ENCODE data around the gene PDC.

PDC gene

DNA sequence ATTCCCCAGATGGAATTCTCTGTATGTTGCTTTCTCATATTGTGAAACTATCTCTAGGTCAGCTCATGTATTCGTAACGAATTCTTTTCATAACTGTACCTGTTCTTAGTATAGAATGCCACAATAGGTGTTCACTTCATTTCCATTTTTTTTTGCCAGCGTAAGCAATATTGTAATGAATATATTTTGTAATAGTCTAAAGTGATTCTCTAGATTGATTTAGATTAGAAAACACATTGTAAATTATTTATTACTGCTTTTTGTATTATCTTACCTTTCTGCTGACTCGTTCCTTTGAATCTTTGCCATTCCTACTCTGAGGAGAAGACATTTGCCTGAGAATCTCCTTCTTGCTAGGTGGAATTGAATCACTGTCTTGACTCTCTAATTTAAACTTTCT, 14.8 kb downstream of the PDC start:
- ChIA-PET CTCF (no interaction called here), POLR2A (no interaction called here)
- Histone ChIP-seq H3K4me3 (ENCODE audit: control insufficient read depth in 1 of 7, extremely low read depth in 1 of 7, insufficient read depth in 4 of 7, low read depth in 2 of 7, low read length in 6 of 7) (no peak overlapping the region), H3K9me3 (ENCODE audit: control extremely low read depth in 1 of 5, control insufficient read depth in 4 of 5, insufficient read depth in 2 of 5, low read depth in 1 of 5, low read length in 4 of 5) (no peaks in the 10 kb centered on the region), H3K27ac (ENCODE audit: insufficient read depth in 1 of 2, low read depth in 1 of 2, low read length in 2 of 2, poor library complexity in 1 of 2, severe bottlenecking in 2 of 2) (no peak overlapping the region), H3K4me1 (ENCODE audit: control extremely low read depth in 1 of 4, control insufficient read depth in 4 of 4, insufficient read depth in 4 of 4, low read length in 3 of 4) (peaks cover 0 to 10% (median 7%) of the 10 kb centered on the region in 4 experiments), H3K27me3 (replicated peaks in 2 of 5; ENCODE audit: control insufficient read depth in 4 of 5, insufficient read depth in 5 of 5, low read length in 4 of 5) (peaks cover 0 to 4% (median 0%) of the 10 kb centered on the region in 5 experiments), H3K36me3 (ENCODE audit: control insufficient read depth in 4 of 4, insufficient read depth in 4 of 4, low read length in 3 of 4) (no peaks in the 10 kb centered on the region)
- no CpG with 5 or more reads among the region's 4 CpGs for WGBS (ENCODE audit: insufficient coverage)
- no peak for DNase-seq

DNA sequence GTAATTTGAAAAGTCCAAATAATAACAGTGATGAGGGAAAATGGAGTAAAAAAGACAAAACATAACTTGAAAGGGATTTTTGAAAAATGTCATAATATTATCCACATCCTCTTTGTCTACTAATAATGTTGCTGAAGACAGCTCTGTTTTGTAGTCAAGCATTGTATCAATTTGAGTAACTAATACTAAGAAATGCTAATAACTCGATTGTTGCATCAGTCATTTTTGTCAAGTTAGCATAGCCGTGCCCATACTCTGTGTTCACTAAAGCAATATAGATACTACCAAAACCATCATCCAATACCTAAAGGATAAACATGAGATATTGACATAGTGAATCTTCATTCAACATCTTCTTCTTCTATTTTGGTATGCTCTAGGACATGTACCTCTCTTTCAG, 17.3 kb downstream of the PDC start:
- Histone ChIP-seq H3K4me1 (ENCODE audit: control extremely low read depth in 1 of 4, control insufficient read depth in 4 of 4, insufficient read depth in 4 of 4, low read length in 3 of 4) (peaks cover 0 to 10% (median 7%) of the 10 kb centered on the region in 4 experiments), H3K9me3 (ENCODE audit: control extremely low read depth in 1 of 5, control insufficient read depth in 4 of 5, insufficient read depth in 2 of 5, low read depth in 1 of 5, low read length in 4 of 5) (no peaks in the 10 kb centered on the region), H3K36me3 (ENCODE audit: control insufficient read depth in 4 of 4, insufficient read depth in 4 of 4, low read length in 3 of 4) (no peaks in the 10 kb centered on the region), H3K4me3 (ENCODE audit: control insufficient read depth in 1 of 7, extremely low read depth in 1 of 7, insufficient read depth in 4 of 7, low read depth in 2 of 7, low read length in 6 of 7) (no peak overlapping the region), H3K27me3 (replicated peaks in 2 of 5; ENCODE audit: control insufficient read depth in 4 of 5, insufficient read depth in 5 of 5, low read length in 4 of 5) (peaks cover 0 to 6% (median 0%) of the 10 kb centered on the region in 5 experiments), H3K27ac (ENCODE audit: insufficient read depth in 1 of 2, low read depth in 1 of 2, low read length in 2 of 2, poor library complexity in 1 of 2, severe bottlenecking in 2 of 2) (no peak overlapping the region)
- CTCF ChIA-PET, result interaction anchor here (1.8 kb wide), 1 partner anchor 41 kb away, joined by 4 read pairs; no protein-coding TSS in a partner anchor
- no CpG with 5 or more reads among the region's 2 CpGs for WGBS (ENCODE audit: insufficient coverage)
- no peak for DNase-seq
- POLR2A ChIA-PET, result no interaction called here

DNA sequence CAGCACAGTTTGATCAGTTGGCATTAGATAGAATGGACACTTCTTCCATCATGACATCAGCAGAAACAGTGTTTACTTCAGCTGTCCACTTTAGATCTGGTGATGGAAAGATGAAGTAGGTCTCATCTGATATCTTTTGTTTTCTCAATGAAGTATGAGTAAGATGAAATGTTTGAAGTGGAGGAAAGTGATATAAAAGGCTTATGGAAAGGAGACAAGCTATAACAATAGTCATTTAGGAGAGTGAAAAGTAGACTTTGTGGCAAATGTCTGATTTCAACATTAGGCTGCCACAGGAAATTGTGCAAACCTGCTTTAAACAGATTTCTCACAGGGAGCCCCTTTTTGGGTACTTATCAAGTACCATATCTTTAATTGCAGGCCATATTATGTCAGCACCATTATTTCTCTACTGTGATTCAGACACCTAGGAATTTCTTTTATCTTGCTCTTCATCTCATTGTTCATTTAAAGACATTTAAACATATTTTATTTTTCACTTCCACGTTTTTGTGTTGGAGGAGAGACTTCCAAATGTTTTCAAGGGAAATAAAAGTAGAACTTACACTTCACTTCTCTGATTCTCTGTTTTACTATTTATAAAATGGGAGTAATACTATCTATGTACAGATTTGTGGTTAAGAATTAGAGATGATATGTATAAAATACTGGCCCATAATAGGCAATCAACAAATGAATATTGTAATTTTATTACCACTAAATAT, 18.1 kb downstream of the PDC start:
- WGBS (ENCODE audit: insufficient coverage), result no CpG with 5 or more reads among the region's 1 CpG
- DNase-seq, result peak; percentile 55 to 86 (median 80)
- CTCF ChIA-PET, result interaction anchor here (1.1 to 1.8 kb wide), 3 partner anchors 25 to 68 kb away, joined by 3 to 4 read pairs (median 3); partner anchors contain the start of gene TPR
- Histone ChIP-seq H3K9me3 (ENCODE audit: control extremely low read depth in 1 of 5, control insufficient read depth in 4 of 5, insufficient read depth in 2 of 5, low read depth in 1 of 5, low read length in 4 of 5) (no peaks in the 10 kb centered on the region), H3K27ac (ENCODE audit: insufficient read depth in 1 of 2, low read depth in 1 of 2, low read length in 2 of 2, poor library complexity in 1 of 2, severe bottlenecking in 2 of 2) (no peak overlapping the region), H3K4me1 (ENCODE audit: control extremely low read depth in 1 of 4, control insufficient read depth in 4 of 4, insufficient read depth in 4 of 4, low read length in 3 of 4) (peaks cover 0 to 10% (median 7%) of the 10 kb centered on the region in 4 experiments), H3K36me3 (ENCODE audit: control insufficient read depth in 4 of 4, insufficient read depth in 4 of 4, low read length in 3 of 4) (no peaks in the 10 kb centered on the region), H3K4me3 (ENCODE audit: control insufficient read depth in 1 of 7, extremely low read depth in 1 of 7, insufficient read depth in 4 of 7, low read depth in 2 of 7, low read length in 6 of 7) (no peak overlapping the region), H3K27me3 (replicated peaks in 2 of 5; ENCODE audit: control insufficient read depth in 4 of 5, insufficient read depth in 5 of 5, low read length in 4 of 5) (peaks cover 0 to 6% (median 0%) of the 10 kb centered on the region in 5 experiments)
- POLR2A ChIA-PET, result no interaction called here

DNA sequence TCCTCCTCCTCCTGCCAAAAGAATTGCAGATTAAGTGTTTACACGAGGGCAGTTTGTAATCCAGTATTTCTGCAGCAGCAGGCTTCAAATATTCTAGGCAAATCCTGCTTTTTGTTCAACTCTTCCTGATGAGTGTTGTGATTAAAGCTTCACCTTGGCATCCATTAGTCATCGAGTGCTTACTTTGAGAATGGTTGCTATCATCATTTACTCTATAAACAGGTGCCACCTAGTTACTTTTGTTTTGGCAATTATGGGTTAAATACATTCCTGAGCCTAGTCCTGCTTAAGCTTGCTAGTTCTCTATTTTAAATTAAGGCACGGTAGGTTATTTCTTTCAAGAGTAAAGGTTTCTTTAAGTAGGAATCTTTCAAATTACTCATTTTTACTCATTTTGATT, 20.3 kb downstream of the PDC start:
- H3K4me3 ChIP-seq (ENCODE audit: control insufficient read depth in 1 of 7, extremely low read depth in 1 of 7, insufficient read depth in 4 of 7, low read depth in 2 of 7, low read length in 6 of 7), result no peak overlapping the region
- peaks cover 0 to 6% (median 0%) of the 10 kb centered on the region in 5 experiments for H3K27me3 ChIP-seq (replicated peaks in 2 of 5; ENCODE audit: control insufficient read depth in 4 of 5, insufficient read depth in 5 of 5, low read length in 4 of 5)
- WGBS (ENCODE audit: insufficient coverage), result 100% methylated on average over 1 of the region's 3 CpGs
- DNase-seq, result no peak
- H3K36me3 ChIP-seq (ENCODE audit: control insufficient read depth in 4 of 4, insufficient read depth in 4 of 4, low read length in 3 of 4), result no peaks in the 10 kb centered on the region
- no peaks in the 10 kb centered on the region for H3K9me3 ChIP-seq (ENCODE audit: control extremely low read depth in 1 of 5, control insufficient read depth in 4 of 5, insufficient read depth in 2 of 5, low read depth in 1 of 5, low read length in 4 of 5)
- H3K4me1 ChIP-seq (ENCODE audit: control extremely low read depth in 1 of 4, control insufficient read depth in 4 of 4, insufficient read depth in 4 of 4, low read length in 3 of 4), result peaks cover 0 to 10% (median 7%) of the 10 kb centered on the region in 4 experiments
- H3K27ac ChIP-seq (ENCODE audit: insufficient read depth in 1 of 2, low read depth in 1 of 2, low read length in 2 of 2, poor library complexity in 1 of 2, severe bottlenecking in 2 of 2), result no peak overlapping the region
- ChIA-PET POLR2A (no interaction called here), CTCF (no interaction called here)

DNA sequence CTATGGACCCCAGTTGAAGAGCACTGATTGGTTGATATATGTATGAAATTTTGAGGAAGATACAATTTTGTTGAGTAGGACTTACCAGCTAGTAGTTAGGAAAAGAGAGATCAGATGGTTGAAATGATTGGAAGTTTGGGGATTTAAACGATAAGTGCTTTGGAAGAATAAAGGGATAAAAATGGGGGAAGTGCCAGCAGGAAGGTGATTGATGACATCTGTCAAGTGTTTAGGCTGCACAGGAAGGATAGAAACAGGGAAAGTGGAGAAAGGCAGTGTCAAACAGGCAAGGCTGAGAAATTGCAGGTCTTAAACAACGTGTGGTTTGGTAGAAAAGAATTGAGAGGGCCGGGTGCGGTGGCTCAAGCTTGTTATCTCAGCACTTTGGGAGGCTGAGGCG, 22.3 kb downstream of the PDC start:
- Histone ChIP-seq H3K9me3 (ENCODE audit: control extremely low read depth in 1 of 5, control insufficient read depth in 4 of 5, insufficient read depth in 2 of 5, low read depth in 1 of 5, low read length in 4 of 5) (no peaks in the 10 kb centered on the region), H3K4me3 (ENCODE audit: control insufficient read depth in 1 of 7, extremely low read depth in 1 of 7, insufficient read depth in 4 of 7, low read depth in 2 of 7, low read length in 6 of 7) (no peak overlapping the region), H3K27me3 (replicated peaks in 2 of 5; ENCODE audit: control insufficient read depth in 4 of 5, insufficient read depth in 5 of 5, low read length in 4 of 5) (peaks cover 0 to 5% (median 0%) of the 10 kb centered on the region in 5 experiments), H3K36me3 (ENCODE audit: control insufficient read depth in 4 of 4, insufficient read depth in 4 of 4, low read length in 3 of 4) (no peaks in the 10 kb centered on the region), H3K27ac (ENCODE audit: insufficient read depth in 1 of 2, low read depth in 1 of 2, low read length in 2 of 2, poor library complexity in 1 of 2, severe bottlenecking in 2 of 2) (no peak overlapping the region), H3K4me1 (ENCODE audit: control extremely low read depth in 1 of 4, control insufficient read depth in 4 of 4, insufficient read depth in 4 of 4, low read length in 3 of 4) (peaks cover 0 to 12% (median 7%) of the 10 kb centered on the region in 4 experiments)
- CTCF ChIA-PET, result interaction anchor here (0.8 kb wide), 1 partner anchor 11 kb away, joined by 3 read pairs; no protein-coding TSS in a partner anchor
- 88% methylated on average over 5 of the region's 5 CpGs for WGBS (ENCODE audit: insufficient coverage)
- POLR2A ChIA-PET, result no interaction called here
- DNase-seq, result no peak

DNA sequence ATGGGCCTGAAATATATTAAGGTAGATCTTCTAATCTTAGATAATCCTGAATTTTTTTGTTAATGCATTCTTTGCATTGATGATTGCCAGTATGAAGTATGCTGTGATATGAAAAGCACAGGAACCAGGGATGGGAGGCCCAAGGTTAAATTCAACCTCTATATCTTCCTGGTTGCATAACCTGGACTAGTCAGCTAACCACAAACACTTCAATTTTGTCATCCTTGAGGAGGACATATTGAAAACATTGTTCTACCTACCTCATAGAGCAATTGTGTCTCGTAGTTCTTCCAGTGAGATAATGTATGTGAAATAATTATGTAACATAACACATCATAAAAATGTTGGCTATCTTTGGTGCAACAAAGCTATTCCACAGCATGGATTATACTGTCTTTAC, 25.6 kb downstream of the PDC start:
- peaks cover 0 to 2% (median 0%) of the 10 kb centered on the region in 4 experiments for H3K4me1 ChIP-seq (ENCODE audit: control extremely low read depth in 1 of 4, control insufficient read depth in 4 of 4, insufficient read depth in 4 of 4, low read length in 3 of 4)
- H3K9me3 ChIP-seq (ENCODE audit: control extremely low read depth in 1 of 5, control insufficient read depth in 4 of 5, insufficient read depth in 2 of 5, low read depth in 1 of 5, low read length in 4 of 5), result peaks cover 0 to 3% (median 0%) of the 10 kb centered on the region in 5 experiments
- H3K4me3 ChIP-seq (ENCODE audit: control insufficient read depth in 1 of 7, extremely low read depth in 1 of 7, insufficient read depth in 4 of 7, low read depth in 2 of 7, low read length in 6 of 7), result no peak overlapping the region
- no peak overlapping the region for H3K27ac ChIP-seq (ENCODE audit: insufficient read depth in 1 of 2, low read depth in 1 of 2, low read length in 2 of 2, poor library complexity in 1 of 2, severe bottlenecking in 2 of 2)
- H3K36me3 ChIP-seq (ENCODE audit: control insufficient read depth in 4 of 4, insufficient read depth in 4 of 4, low read length in 3 of 4), result no peaks in the 10 kb centered on the region
- POLR2A ChIA-PET, result no interaction called here
- CTCF ChIA-PET, result no interaction called here
- no CpG with 5 or more reads among the region's 1 CpG for WGBS (ENCODE audit: insufficient coverage)
- H3K27me3 ChIP-seq (replicated peaks in 2 of 5; ENCODE audit: control insufficient read depth in 4 of 5, insufficient read depth in 5 of 5, low read length in 4 of 5), result peaks cover 0 to 2% (median 0%) of the 10 kb centered on the region in 5 experiments
- no peak for DNase-seq

DNA sequence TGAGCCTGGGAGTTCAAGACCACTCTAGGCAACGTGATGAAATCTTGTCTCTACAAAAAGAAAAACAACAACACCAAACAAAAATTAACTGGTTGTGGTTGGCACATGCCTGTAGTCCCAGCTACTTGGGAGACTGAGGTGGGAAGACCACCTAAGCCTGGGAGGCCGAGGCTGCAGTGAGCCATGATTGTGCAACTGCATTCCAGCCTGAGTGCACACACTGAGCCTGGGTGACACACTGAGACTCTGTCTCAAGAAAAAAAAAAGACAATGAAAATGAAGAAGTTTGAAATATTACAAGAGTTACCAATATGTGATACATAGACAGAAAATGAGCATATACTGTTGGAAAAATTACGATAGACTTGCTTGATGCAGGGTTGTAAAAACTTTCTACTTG, 31.9 kb downstream of the PDC start:
- H3K4me1 ChIP-seq (ENCODE audit: control extremely low read depth in 1 of 4, control insufficient read depth in 4 of 4, insufficient read depth in 4 of 4, low read length in 3 of 4), result no peaks in the 10 kb centered on the region
- no peak overlapping the region for H3K4me3 ChIP-seq (ENCODE audit: control insufficient read depth in 1 of 7, extremely low read depth in 1 of 7, insufficient read depth in 4 of 7, low read depth in 2 of 7, low read length in 6 of 7)
- WGBS (ENCODE audit: insufficient coverage), result 100% methylated on average over 1 of the region's 3 CpGs
- no peak overlapping the region for H3K27ac ChIP-seq (ENCODE audit: insufficient read depth in 1 of 2, low read depth in 1 of 2, low read length in 2 of 2, poor library complexity in 1 of 2, severe bottlenecking in 2 of 2)
- H3K27me3 ChIP-seq (replicated peaks in 2 of 5; ENCODE audit: control insufficient read depth in 4 of 5, insufficient read depth in 5 of 5, low read length in 4 of 5), result no peaks in the 10 kb centered on the region
- no peak for DNase-seq
- H3K9me3 ChIP-seq (ENCODE audit: control extremely low read depth in 1 of 5, control insufficient read depth in 4 of 5, insufficient read depth in 2 of 5, low read depth in 1 of 5, low read length in 4 of 5), result peaks cover 0 to 3% (median 0%) of the 10 kb centered on the region in 5 experiments
- ChIA-PET POLR2A (no interaction called here), CTCF (interaction anchor here (1.1 kb wide), 1 partner anchor 9 kb away, joined by 3 read pairs; no protein-coding TSS in a partner anchor)
- peaks cover 0 to 4% (median 2%) of the 10 kb centered on the region in 4 experiments for H3K36me3 ChIP-seq (ENCODE audit: control insufficient read depth in 4 of 4, insufficient read depth in 4 of 4, low read length in 3 of 4)
